Subcutaneous abdominal adipose tissue (tissue), 5 donors: ENCODE data around the gene SPPL3.

Experiments
- H3K27ac ChIP-seq: one replicate; pipeline ENCODE4 v1.7.0; 2013; ENCODE audit warnings: low read depth, mild to moderate bottlenecking, inconsistent platforms, low read length, moderate library complexity
- H3K27me3 ChIP-seq, 5 donors: one replicate each; pipeline ENCODE4 v1.7.0; 2013; ENCODE audit warnings: low read length in 5 of 5, inconsistent platforms in 1 of 5; ENCODE audit not compliant: control insufficient read depth in 5 of 5, insufficient read depth in 4 of 5
- H3K36me3 ChIP-seq, 5 donors: one replicate each; pipeline ENCODE4 v1.7.0; 2013; ENCODE audit warnings: low read length in 5 of 5; ENCODE audit not compliant: control insufficient read depth in 5 of 5, insufficient read depth in 5 of 5
- H3K4me1 ChIP-seq, 5 donors: one replicate each; pipeline ENCODE4 v1.7.0; 2013; ENCODE audit warnings: low read length in 5 of 5, mild to moderate bottlenecking in 3 of 5, moderate library complexity in 1 of 5; ENCODE audit not compliant: control insufficient read depth in 5 of 5, insufficient read depth in 5 of 5
- H3K4me3 ChIP-seq, 5 donors: one replicate each; pipeline ENCODE4 v1.7.0; 2013; ENCODE audit warnings: low read length in 5 of 5, low read depth in 1 of 5
- H3K9ac ChIP-seq, 5 donors: one replicate each; pipeline ENCODE4 v1.7.0; 2013; ENCODE audit warnings: low read length in 5 of 5, mild to moderate bottlenecking in 4 of 5, moderate library complexity in 3 of 5
- H3K9me3 ChIP-seq, 5 donors: one replicate each; pipeline ENCODE4 v1.7.0; 2013; ENCODE audit warnings: low read length in 5 of 5; ENCODE audit not compliant: control insufficient read depth in 5 of 5
- donor health status: healthy.
- donor health status: healthy.
- donor health status: healthy.
- donor health status: healthy.
- donor health status: healthy.

SPPL3 gene

DNA sequence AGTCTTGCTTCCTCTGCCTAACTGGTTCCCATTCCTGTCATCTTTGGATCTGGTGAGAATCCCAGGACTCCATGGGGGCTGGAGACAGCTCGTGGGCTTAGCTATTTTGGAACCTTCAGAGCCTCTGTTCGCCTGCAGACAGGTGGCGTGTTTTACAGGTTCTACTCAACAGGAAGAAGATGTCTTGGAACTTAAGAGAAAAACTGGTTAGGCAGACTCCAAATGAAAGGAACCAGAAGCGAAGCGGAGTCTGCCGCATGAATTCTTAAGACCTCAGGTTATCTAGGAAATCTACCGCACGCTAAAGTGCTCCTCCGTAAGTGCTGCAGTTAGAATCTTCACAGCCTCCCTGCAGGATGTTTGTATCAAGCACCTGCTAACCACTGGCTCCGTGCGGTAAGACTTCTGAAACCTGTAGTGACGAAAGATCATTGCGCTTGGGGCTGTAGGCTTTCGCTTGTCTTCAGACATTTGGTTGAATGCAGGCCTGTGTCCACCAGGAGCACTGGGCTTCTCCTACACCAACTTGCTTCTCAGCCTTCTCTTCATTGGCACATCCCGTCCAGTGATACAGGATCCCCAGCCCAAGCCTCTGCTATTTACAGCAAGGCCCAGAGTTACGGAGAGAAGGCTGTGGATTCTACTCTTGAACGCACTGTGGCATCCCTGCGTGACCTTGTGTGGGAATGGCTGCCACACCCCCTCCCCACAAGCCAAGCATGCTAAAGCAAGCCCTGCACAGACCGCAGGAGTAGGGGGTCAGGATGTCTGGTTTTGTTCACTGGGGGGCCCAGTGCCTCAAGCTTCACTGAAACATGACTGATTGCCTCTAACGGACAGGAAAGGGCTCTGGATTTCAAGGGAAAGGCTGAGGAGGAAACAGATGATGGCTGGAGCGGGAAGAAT lies 143.6 kb downstream of the SPPL3 start:
- H3K27me3 ChIP-seq: no peaks in the 10 kb centered on the region
- H3K4me3 ChIP-seq: no peak overlapping the region
- no peak overlapping the region for H3K27ac ChIP-seq
- H3K36me3 ChIP-seq: peaks cover 9 to 61% (median 46%) of the 10 kb centered on the region in 5 donors
- H3K4me1 ChIP-seq: peaks cover 0 to 2% (median 0%) of the 10 kb centered on the region in 5 donors
- H3K9me3 ChIP-seq: no peaks in the 10 kb centered on the region
- no peak overlapping the region for H3K9ac ChIP-seq

DNA sequence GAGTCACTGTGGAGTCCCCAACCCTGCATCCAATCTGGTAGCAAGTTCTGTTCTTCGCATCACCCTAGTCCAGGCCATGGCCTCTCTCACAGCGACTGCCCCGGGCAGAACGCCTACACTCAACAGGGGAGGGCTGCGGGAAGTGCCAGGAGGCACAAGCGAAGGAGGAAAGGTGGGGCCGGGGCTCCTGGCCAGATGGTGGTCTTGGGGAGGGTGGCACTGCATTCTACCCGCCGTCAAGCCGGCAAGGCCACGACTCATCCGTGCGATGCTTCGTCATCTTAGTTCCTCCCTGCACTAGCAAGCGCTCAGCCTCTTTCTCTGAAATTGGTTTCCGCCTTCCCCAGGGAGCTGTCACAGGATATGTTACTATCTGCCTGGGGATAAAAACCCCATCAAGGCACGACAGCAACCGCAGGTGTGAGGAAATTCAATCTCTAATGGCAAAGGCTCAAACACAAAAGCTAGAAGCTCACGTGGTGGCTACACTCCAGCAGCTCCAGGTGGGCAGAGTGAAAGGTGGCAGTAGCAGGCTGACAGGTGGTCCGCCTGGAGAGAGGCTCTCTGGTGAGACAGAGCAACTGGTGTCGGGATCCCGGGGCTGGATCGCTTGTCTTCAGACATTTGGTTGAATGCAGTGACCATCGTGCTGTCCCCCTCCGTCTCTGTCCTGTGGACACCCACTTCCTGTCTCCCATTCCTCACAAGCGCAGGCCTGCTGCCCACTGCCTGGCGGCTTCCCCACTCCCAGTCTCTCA lies 144.4 kb downstream of the SPPL3 start:
- Histone ChIP-seq H3K27ac (no peak overlapping the region), H3K9ac (no peak overlapping the region)

DNA sequence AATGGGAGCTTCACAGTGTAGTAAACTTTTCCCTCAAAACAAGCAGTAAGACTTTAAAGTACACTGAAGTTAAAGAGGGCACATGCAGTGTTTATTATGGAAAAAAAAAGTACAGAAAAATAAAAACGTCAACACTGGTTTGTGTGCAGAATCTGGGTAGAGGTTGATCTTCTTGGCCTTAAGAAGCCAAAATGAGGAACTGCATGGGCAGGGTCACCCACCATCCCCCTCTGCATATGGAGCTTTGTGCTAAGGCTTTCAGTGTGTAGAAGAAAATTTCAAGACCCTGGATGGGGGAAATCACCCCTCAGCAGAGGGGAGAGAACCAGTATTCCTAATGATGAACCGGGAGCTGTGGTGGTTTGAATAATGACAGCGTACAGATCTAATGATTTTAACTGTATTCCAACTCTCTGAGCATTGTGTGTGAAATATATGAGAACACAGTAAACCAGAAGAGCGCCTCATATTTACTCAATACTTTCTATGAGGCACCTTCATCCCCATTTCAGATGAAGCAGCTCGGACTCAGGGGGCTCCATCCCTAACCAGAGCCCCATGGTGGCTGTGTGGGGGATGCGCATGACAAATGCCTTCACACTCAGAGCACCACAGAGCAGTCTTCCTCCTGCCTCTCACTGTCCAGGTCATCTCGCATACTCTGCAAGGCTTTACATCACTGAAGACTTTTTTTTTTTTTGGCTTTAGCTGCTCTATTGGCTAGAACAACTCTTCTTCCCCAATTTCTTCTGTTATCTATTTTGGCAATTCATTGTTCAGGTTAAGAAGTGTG lies 145.2 kb downstream of the SPPL3 start:
- peaks cover 3 to 44% (median 32%) of the 10 kb centered on the region in 5 donors for H3K36me3 ChIP-seq
- no peak overlapping the region for H3K9ac ChIP-seq
- no peak overlapping the region for H3K27ac ChIP-seq
- H3K9me3 ChIP-seq: no peaks in the 10 kb centered on the region
- no peak overlapping the region for H3K4me3 ChIP-seq
- no peaks in the 10 kb centered on the region for H3K27me3 ChIP-seq
- peaks cover 0 to 2% (median 0%) of the 10 kb centered on the region in 5 donors for H3K4me1 ChIP-seq

More for the DNA sequence above, 144.4 kb downstream of the SPPL3 start:
- Histone ChIP-seq H3K4me1 (peaks cover 0 to 2% (median 0%) of the 10 kb centered on the region in 5 donors), H3K27me3 (no peaks in the 10 kb centered on the region), H3K9me3 (no peaks in the 10 kb centered on the region), H3K4me3 (no peak overlapping the region), H3K36me3 (peaks cover 8 to 52% (median 39%) of the 10 kb centered on the region in 5 donors)

DNA sequence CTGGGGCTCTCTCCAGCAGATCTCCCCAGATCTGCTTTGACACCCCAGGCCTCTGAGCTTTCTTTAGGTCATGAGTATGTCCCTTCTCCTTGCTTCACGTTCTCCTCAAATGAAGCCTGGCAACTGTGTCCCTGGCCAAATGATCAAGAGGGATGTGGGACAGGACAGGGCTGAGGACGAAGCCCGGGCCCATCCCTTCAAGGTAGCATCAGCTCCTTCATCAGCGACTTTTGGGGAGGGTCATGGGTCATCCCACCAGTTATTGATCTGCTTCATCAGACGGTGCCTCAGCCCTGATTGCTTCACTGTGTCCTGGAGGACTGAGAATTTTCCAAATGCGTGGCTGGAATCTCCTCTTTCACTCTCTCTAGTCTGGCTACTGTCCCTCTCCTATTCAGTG lies 146.2 kb downstream of the SPPL3 start:
- Histone ChIP-seq H3K4me1 (peaks cover 0 to 2% (median 0%) of the 10 kb centered on the region in 5 donors), H3K9me3 (no peaks in the 10 kb centered on the region), H3K36me3 (peaks cover 0 to 35% (median 22%) of the 10 kb centered on the region in 5 donors), H3K27me3 (no peaks in the 10 kb centered on the region), H3K4me3 (no peak overlapping the region), H3K9ac (no peak overlapping the region), H3K27ac (no peak overlapping the region)

DNA sequence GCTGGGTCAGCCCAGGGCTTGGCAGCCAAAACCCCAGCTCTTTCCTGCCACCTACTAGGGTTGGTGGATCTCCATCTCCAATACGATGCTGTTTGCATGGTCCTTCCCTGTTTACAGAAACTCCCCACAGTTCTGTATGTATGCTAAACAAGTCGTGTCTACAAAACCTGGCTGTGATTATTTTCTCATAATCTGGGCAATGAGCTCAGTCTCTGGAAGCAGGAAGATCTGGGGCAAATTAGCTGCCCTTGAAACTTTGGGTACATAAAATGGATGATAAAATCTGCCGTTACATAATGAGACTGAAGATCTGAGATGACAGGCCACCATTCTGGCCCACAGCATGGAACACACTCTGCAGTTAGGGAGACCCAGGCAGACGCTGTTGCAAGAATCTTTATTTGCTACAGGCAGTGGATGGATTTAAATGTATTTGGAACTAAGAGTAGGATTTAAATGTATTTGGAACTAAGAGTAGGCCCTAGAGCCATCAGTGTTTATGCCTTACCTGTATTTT lies 146.9 kb downstream of the SPPL3 start:
- Histone ChIP-seq H3K4me3 (no peak overlapping the region), H3K27ac (no peak overlapping the region), H3K9ac (no peak overlapping the region), H3K9me3 (no peaks in the 10 kb centered on the region), H3K4me1 (peaks cover 0 to 2% (median 0%) of the 10 kb centered on the region in 5 donors), H3K27me3 (no peaks in the 10 kb centered on the region), H3K36me3 (peaks cover 0 to 28% (median 19%) of the 10 kb centered on the region in 5 donors)

DNA sequence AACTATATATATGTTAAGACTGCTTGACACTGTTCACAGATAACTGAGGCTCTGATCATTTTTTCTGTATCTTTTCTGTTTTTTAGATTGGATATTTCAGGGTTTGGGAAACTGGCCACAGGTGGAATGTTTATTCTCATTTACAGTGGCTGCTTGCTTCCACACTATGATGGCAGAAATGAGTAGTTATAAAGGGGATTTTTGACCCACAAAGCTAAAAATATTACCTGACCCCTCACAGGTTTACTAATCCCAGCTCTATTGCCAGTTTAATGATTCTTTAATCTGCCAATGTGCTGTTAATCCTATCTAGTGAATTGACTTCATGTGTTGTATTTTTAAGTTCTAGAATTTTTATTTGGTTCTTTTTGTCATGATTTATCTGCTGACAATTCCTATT lies 148.9 kb downstream of the SPPL3 start:
- no peaks in the 10 kb centered on the region for H3K27me3 ChIP-seq
- no peaks in the 10 kb centered on the region for H3K9me3 ChIP-seq
- H3K27ac ChIP-seq: no peak overlapping the region
- no peak overlapping the region for H3K9ac ChIP-seq
- H3K36me3 ChIP-seq: peaks cover 0 to 8% (median under 1%) of the 10 kb centered on the region in 5 donors
- no peaks in the 10 kb centered on the region for H3K4me1 ChIP-seq
- no peak overlapping the region for H3K4me3 ChIP-seq

DNA sequence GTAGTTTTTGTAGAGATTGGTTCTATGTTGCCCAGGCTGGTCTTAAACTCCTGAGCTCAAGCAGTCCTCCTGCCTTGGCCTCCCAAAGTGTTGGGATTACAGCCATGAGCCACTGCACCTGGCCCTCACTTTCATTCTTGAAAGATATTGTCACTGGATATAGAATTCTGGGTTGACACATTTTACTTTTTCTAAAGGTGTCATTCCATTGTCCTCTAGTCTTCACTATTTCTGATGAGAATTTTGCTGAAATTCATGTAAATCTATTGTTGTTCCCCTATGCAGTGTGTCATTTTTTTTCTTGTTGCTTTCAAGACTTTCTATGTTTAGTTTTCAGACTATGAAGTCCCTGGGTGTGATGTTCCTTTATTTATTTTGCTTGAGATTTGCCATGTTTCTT lies 149.4 kb downstream of the SPPL3 start:
- Histone ChIP-seq H3K9ac (no peak overlapping the region), H3K27me3 (no peaks in the 10 kb centered on the region), H3K9me3 (no peaks in the 10 kb centered on the region), H3K27ac (no peak overlapping the region), H3K36me3 (peaks cover 0 to 3% (median 0%) of the 10 kb centered on the region in 5 donors), H3K4me3 (no peak overlapping the region), H3K4me1 (no peaks in the 10 kb centered on the region)

DNA sequence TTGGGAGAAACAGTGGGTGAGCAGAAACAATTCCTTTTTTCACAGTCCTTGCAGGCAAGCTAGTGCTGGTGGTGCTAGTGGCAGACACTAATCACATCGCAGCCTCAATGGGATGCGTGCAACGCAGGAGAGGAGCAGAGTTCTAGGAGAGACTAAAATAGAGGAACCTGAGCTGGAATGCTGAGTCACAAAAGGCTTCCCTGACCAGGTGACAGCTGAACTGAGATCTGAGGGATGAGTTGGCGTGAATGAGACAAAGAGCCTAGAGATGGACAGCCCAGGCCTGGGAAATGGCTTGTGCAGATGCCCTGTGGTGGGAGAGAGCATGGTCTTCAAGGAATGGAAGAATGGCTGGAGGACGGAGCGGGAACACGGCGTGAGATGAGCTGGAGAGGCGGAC lies 152.8 kb downstream of the SPPL3 start:
- Histone ChIP-seq H3K27ac (no peak overlapping the region), H3K36me3 (no peaks in the 10 kb centered on the region), H3K4me1 (no peaks in the 10 kb centered on the region), H3K4me3 (no peak overlapping the region), H3K27me3 (no peaks in the 10 kb centered on the region), H3K9me3 (no peaks in the 10 kb centered on the region), H3K9ac (no peak overlapping the region)

DNA sequence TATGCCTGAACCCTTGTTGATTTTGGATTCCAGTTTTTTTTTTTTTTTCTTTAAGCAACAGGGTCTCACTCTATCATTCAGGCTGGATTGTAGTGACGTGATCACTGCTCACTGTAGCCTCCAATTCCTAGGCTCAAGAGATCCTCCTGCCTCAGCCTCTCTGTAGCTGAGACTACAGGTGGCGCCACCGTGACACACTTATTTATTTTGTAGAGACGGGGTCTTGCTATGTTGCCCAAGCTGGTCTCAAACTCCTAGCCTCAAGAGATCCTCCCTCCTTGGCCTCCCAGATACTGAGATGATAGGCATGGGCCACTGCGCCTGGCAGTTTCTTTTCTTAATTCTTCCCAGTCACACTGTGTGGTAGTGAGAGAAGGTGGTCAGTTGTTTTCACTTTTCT lies 153.4 kb downstream of the SPPL3 start:
- H3K9me3 ChIP-seq: no peaks in the 10 kb centered on the region
- H3K27me3 ChIP-seq: no peaks in the 10 kb centered on the region
- H3K4me3 ChIP-seq: no peak overlapping the region
- no peaks in the 10 kb centered on the region for H3K36me3 ChIP-seq
- H3K4me1 ChIP-seq: no peaks in the 10 kb centered on the region
- H3K27ac ChIP-seq: no peak overlapping the region
- no peak overlapping the region for H3K9ac ChIP-seq
